NCI-H345 (cell line): ENCODE results near the gene OMG.
"Not testable (repeated sequence)": the region's sequence is repeated elsewhere in the genome, so short reads cannot be mapped to it uniquely, and the experiment has no call there.

Source experiments
- DNase-seq: peaks from one replicate; lab custom pipeline; 2025; lab: John Stamatoyannopoulos, UW

OMG gene

GRCh38 chr17:31262923-31263322 lies 34.1 kb downstream of the OMG start:
- DNase-seq, result not testable (repeated sequence)

GRCh38 chr17:31261601-31262000 lies 35.4 kb downstream of the OMG start:
- DNase-seq, result no peak

DNA sequence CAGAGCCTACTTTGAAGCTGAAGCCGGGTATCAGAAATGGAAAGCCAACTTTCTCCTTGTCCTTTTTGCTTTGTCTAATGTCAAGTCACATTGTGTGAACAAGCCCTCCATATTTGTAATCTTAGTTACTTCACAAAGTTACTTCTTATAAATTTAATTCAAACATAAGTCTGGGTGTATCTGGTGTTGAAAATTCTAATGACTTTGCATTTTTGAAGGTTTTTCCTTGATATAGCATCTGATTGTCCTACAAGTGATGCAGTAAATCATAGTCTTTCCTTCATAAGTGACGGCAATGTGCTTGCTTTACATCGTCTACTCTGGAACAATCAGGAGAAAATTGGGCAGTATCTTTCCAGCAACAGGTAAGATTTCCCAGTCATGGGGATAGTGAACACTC lies 36.9 kb downstream of the OMG start:
- no peak for DNase-seq

- no peak for DNase-seq
Measured at GRCh38 chr17:31256936-31257335, 40.1 kb downstream of the OMG start.

DNA sequence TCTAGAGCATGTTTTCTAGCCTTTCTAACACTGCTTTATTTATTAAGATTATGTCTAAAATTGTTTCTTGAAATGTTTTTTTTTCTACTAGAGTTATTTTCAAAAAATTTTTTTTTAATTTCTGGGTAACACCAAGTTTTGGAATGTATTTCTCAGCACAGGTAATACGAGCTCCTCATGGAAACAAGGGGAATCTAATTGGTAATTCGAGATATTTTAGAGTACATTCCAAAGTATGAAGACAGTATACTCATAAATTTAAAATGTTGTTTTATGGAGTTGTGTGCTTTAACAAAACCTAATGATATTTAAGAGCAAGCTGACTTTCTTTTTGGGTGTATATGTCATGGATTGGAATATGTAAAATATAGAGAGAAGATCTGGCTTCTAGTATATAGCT lies 42.4 kb downstream of the OMG start:
- DNase-seq, result no peak

- DNase-seq, result no peak
Measured at GRCh38 chr17:31252741-31253140, 44.3 kb downstream of the OMG start.

DNA sequence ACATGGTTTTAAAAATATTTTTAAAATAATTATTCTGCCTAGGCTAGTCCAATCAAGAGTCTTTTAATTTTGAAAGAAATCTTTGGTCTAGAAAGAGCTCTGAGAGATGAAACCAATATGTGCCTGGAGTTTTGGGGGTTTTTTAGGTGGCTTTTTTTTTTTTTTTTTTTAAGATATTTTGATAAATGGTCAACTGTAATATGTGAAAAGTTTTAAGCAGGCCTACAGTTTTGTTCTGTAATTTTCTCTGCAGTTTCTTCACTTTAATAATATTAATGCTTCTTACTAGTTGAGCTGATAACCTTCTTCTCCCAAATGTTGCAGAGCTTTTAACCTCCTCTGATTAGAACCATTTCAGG lies 45.1 kb downstream of the OMG start:
- no peak for DNase-seq

DNA sequence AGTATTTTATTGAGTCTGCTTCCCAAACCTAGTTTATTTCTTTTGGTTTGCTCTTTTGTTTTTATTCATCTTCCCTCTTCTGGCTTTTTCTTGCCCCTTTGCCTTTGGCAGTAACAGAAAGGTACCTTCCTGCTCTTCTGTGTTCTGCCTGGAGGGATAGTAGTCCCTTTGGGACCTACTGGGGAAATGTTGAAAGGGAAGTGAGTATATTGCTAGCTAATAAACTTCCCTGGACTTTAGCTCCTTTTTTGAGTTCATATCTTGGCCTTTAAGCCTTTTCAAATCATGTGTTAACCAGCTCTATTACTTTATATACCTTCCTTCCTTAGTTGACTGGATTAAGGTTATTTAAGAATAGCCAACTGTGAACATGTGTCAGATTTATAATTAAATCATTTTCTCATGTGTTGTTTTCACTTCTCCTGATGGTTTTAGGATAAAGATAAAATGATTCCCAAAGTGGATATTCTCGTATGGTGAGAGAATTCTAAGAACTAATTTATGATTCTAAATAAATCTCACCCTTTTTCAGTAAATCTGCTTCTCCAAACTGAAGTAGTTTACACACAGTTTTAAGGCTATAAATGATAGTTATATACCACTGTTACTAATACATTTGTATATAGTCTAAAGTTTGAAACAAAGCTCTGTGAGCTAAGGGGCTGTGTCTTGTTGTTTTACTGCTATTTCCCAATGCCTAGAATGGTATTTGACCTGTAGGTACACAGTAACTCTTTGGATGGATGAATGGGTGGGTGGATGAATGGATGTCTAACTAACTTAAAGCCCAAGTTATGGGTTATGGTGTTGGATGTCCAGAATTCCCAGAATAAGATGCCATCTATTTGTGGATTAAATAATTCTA lies 45.7 kb downstream of the OMG start:
- no peak for DNase-seq

DNA sequence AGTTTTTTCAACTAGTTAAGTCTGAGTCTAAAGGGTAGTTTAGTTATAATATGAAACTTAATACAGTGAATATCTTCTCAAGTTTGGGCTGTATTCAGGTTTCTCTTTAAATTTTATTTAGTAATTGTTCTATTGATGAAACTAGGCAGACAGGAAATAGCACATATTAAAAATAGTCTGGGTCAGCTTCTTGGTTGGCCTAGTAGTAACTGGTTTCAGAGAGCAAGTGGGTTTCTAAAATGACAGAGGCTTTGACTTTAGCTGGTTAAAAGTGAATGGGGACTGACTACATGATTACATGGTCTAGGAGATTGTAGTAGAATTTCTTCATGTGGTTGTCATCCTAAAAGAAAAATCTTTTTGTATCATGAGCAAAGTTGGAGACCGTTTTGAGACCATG lies 46.8 kb downstream of the OMG start:
- DNase-seq, result no peak

GRCh38 chr17:31249835-31250141 lies 47.3 kb downstream of the OMG start:
- no peak for DNase-seq

GRCh38 chr17:31248986-31249834 lies 47.8 kb downstream of the OMG start:
- no peak for DNase-seq
